ENCODE data around the gene ATP8B2.

Gene ATP8B2

DNA sequence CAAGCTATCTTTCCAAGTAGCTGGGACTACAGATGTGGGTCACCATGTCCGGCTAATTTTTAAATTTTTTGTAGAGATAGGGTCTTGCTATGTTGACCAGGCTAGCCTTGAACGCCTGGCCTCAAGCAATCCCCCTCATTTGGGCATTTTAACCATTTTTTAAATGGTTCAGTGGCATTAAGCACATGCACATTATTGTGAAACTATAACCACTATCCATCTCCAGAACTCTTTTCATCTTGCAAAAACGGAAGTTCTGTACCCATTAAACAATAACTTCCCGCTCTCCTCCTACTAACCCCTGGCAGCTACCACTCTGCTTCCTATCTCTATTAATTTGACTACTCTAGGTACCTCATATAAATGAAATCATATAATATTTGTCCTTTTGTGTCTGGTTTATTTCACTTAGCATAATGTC, 75.1 kb downstream of the ATP8B2 start:
- DNase-seq = no peak

All from stimulated activated CD4-positive, alpha-beta T cell treated with anti-CD3 and anti-CD28 coated beads, Interleukin-1b, Interleukin-23, amount 100 ng/mL, for 48 hours (primary cell).